ENCODE results near the gene ATP11A.
"Not testable (repeated sequence)": the region's sequence is repeated elsewhere in the genome, so short reads cannot be mapped to it uniquely, and the experiment has no call there.

ATP11A gene

GRCh38 chr13:112693831-112694497 is 4.1 kb downstream of the ATP11A start:
- DNase-seq: peak; percentile 56

GRCh38 chr13:112695121-112695520 is 5.3 kb downstream of the ATP11A start:
- no peak for DNase-seq

- no peak for DNase-seq
Measured at GRCh38 chr13:112696001-112696868, 6.4 kb downstream of the ATP11A start.

GRCh38 chr13:112696869-112697465 is 7.1 kb downstream of the ATP11A start:
- no peak for DNase-seq

GRCh38 chr13:112697756-112698655 is 8.2 kb downstream of the ATP11A start:
- DNase-seq: no peak

- no peak for DNase-seq
Measured at GRCh38 chr13:112699322-112699918, 9.6 kb downstream of the ATP11A start.

GRCh38 chr13:112700291-112701060 is 10.6 kb downstream of the ATP11A start:
- DNase-seq: no peak

- DNase-seq: no peak
Measured at GRCh38 chr13:112702341-112702985, 12.6 kb downstream of the ATP11A start.

GRCh38 chr13:112702986-112703379 is 13.1 kb downstream of the ATP11A start:
- DNase-seq: peak; percentile 87

- no peak for DNase-seq
Measured at GRCh38 chr13:112703449-112704284, 13.8 kb downstream of the ATP11A start.

GRCh38 chr13:112704308-112705145 is 14.7 kb downstream of the ATP11A start:
- DNase-seq: no peak

GRCh38 chr13:112705286-112705685 is 15.4 kb downstream of the ATP11A start:
- no peak for DNase-seq

- no peak for DNase-seq
Measured at GRCh38 chr13:112706171-112706570, 16.3 kb downstream of the ATP11A start.

GRCh38 chr13:112708560-112709240 is 18.9 kb downstream of the ATP11A start:
- DNase-seq: no peak

- DNase-seq: not testable (repeated sequence)
Measured at GRCh38 chr13:112709316-112709715, 19.5 kb downstream of the ATP11A start.

GRCh38 chr13:112709825-112710783 is 20.3 kb downstream of the ATP11A start:
- DNase-seq: no peak

- no peak for DNase-seq
Measured at GRCh38 chr13:112710855-112711527, 21.2 kb downstream of the ATP11A start.

All from GF-D8 (cell line).